Measurements from ENCODE around the gene CPNE4. TPM values are rescaled to one million over a fixed set of nuclear protein-coding genes. Genes with fewer than 3 reads are reported as not detected.

The CPNE4 gene
- total and polyA plus RNA-seq, 7 donors: 0.03 to 0.04 TPM; not detected in 5

GRCh38 chr3:131868203-131868602, 166.6 kb downstream of the CPNE4 start:
- 67 to 75% (median 70%) methylated on average over 6 of the region's 6 CpGs for WGBS, 3 donors
- DNase-seq (no peak), ATAC-seq (no peak)
- TF ChIP-seq CTCF (IDR thresholded peaks at IDR 0.05): no peak
- Histone ChIP-seq H3K36me3 (ENCODE audit: insufficient read depth in 1 of 2, low read depth in 1 of 2) (no peaks in the 10 kb centered on the region), H3K27ac (no peak overlapping the region), H3K4me3 (no peak overlapping the region), H3K9me3 (no peaks in the 10 kb centered on the region), H3K4me1 (no peaks in the 10 kb centered on the region), H3K27me3 (ENCODE audit: insufficient read depth in 3 of 3, low read length in 2 of 3) (no peaks in the 10 kb centered on the region)
- intact Hi-C loops (cut with DNase I): no loop called here

- H3K9me3 ChIP-seq: no peaks in the 10 kb centered on the region
- WGBS, 3 donors: 83 to 92% (median 85%) methylated on average over 3 of the region's 3 CpGs
- no peak overlapping the region for H3K4me3 ChIP-seq
- no peak overlapping the region for H3K27ac ChIP-seq
- intact Hi-C loops (cut with DNase I): no loop called here
- ATAC-seq: no peak
- TF ChIP-seq CTCF (IDR thresholded peaks at IDR 0.05): no peak
- no peaks in the 10 kb centered on the region for H3K27me3 ChIP-seq (ENCODE audit: insufficient read depth in 3 of 3, low read length in 2 of 3)
- H3K4me1 ChIP-seq: no peaks in the 10 kb centered on the region
- no peak for DNase-seq
- no peaks in the 10 kb centered on the region for H3K36me3 ChIP-seq (ENCODE audit: insufficient read depth in 1 of 2, low read depth in 1 of 2)
These were observed 178.6 kb downstream of the CPNE4 start for GRCh38 chr3:131856171-131856570.

- intact Hi-C loops (cut with DNase I): no loop called here
- 87 to 88% (median 88%) methylated on average over 3 of the region's 3 CpGs for WGBS, 3 donors
- ATAC-seq: no peak
These were observed 184.6 kb downstream of the CPNE4 start for GRCh38 chr3:131850223-131850622.

GRCh38 chr3:131849616-131850015, 185.2 kb downstream of the CPNE4 start:
- Histone ChIP-seq H3K4me1 (no peaks in the 10 kb centered on the region), H3K9me3 (no peaks in the 10 kb centered on the region), H3K4me3 (no peak overlapping the region), H3K27me3 (ENCODE audit: insufficient read depth in 3 of 3, low read length in 2 of 3) (no peaks in the 10 kb centered on the region), H3K36me3 (ENCODE audit: insufficient read depth in 1 of 2, low read depth in 1 of 2) (no peaks in the 10 kb centered on the region), H3K27ac (no peak overlapping the region)
- no peak for ATAC-seq
- intact Hi-C loops (cut with DNase I): no loop called here
- TF ChIP-seq CTCF (IDR thresholded peaks at IDR 0.05): no peak
- DNase-seq: no peak
- 58 to 74% (median 65%) methylated on average over 2 of the region's 2 CpGs for WGBS, 3 donors

More at GRCh38 chr3:131850223-131850622, 184.6 kb downstream of the CPNE4 start:
- Histone ChIP-seq H3K27me3 (ENCODE audit: insufficient read depth in 3 of 3, low read length in 2 of 3) (no peaks in the 10 kb centered on the region), H3K4me1 (no peaks in the 10 kb centered on the region), H3K36me3 (ENCODE audit: insufficient read depth in 1 of 2, low read depth in 1 of 2) (no peaks in the 10 kb centered on the region), H3K9me3 (no peaks in the 10 kb centered on the region), H3K4me3 (no peak overlapping the region), H3K27ac (no peak overlapping the region)
- no peak for TF ChIP-seq CTCF (IDR thresholded peaks at IDR 0.05)
- DNase-seq: no peak

GRCh38 chr3:131847966-131848510, 186.8 kb downstream of the CPNE4 start:
- DNase-seq (no peak), ATAC-seq (no peak)
- Histone ChIP-seq H3K9me3 (no peaks in the 10 kb centered on the region), H3K27ac (no peak overlapping the region), H3K4me3 (no peak overlapping the region), H3K4me1 (no peaks in the 10 kb centered on the region), H3K36me3 (ENCODE audit: insufficient read depth in 1 of 2, low read depth in 1 of 2) (no peaks in the 10 kb centered on the region), H3K27me3 (ENCODE audit: insufficient read depth in 3 of 3, low read length in 2 of 3) (no peaks in the 10 kb centered on the region)
- TF ChIP-seq CTCF (IDR thresholded peaks at IDR 0.05): no peak
- 62 to 76% (median 70%) methylated on average over 1 of the region's 1 CpG for WGBS, 3 donors
- intact Hi-C loops (cut with DNase I): no loop called here
